K562 (cell line): ENCODE measurements around the gene CRYGA. TPM values are rescaled to one million over a fixed set of nuclear protein-coding genes. Genes with fewer than 3 reads are reported as not detected.

Experiments used
- ATAC-seq: fragments of 200-7000 bp; cut with Tn5 transposase; 3 replicates; pipeline ENCODE4 v1.9.1; 2020; ENCODE audit warnings: moderate library complexity
- BruUV-seq: library from RNA; stranded (reverse); fragments of 400-500 nt; replicated peaks from 2 replicates; lab custom pipeline; 2021; lab: Mats Ljungman, UMichigan
- CTCF ChIA-PET: fragments of 300-600 bp; formaldehyde crosslinking; extraction: SDS; loops from one replicate; lab custom pipeline; 2021; ENCODE audit warnings: low intra/inter-chr PET ratio; lab: Yijun Ruan, JAX
- POLR2A ChIA-PET: fragments of 300-600, 350-650 bp; sonication (Branson Sonifier 250); formaldehyde crosslinking; extraction: SDS; loops from one replicate; lab custom pipeline; 2021; ENCODE audit warnings: antibody characterized with exemption, inconsistent platforms; lab: Yijun Ruan, JAX
- DNase-seq, 4 experiments: peaks; one replicate each; pipeline versions ENCODE4 v3.0.0 to v3.0.0-alpha.2; 2011 to 2018; ENCODE audit warnings: low spot score in 3 of 4, mixed read lengths in 3 of 4; ENCODE audit errors: extremely low read depth in 1 of 4
- FAIRE-seq: peaks from 2 replicates; lab custom pipeline; 2011; peaks lifted over from hg19 to GRCh38; lab: Jason Lieb, UNC
- H2AFZ ChIP-seq: 2 replicates; pipeline ENCODE4 v1.6.0; 2011; ENCODE audit warnings: low read depth, low read length, control low read depth, inconsistent platforms
- H3K27ac ChIP-seq: fragments of 200-600 bp; 3 replicates; pipeline ENCODE4 v1.8.0; 2011; ENCODE audit warnings: low read depth, mild to moderate bottlenecking, control low read depth, inconsistent platforms, low read length, moderate library complexity, mixed read lengths; ENCODE audit errors: extremely low read depth
- H3K27me3 ChIP-seq, 2 experiments: fragments of 300-600 bp in 1 of 2; 2 replicates in 1 of 2; 3 replicates in 1 of 2; pipeline versions ENCODE4 v1.6.0 to v1.8.0; 2011; ENCODE audit warnings: inconsistent platforms in 2 of 2, low read length in 2 of 2, mild to moderate bottlenecking in 1 of 2, mixed read lengths in 1 of 2, moderate library complexity in 1 of 2; ENCODE audit not compliant: control insufficient read depth in 2 of 2, insufficient read depth in 2 of 2
- H3K36me3 ChIP-seq: fragments of 300-600 bp; 3 replicates; pipeline ENCODE4 v1.8.0; 2011; ENCODE audit warnings: mild to moderate bottlenecking, low read length, inconsistent platforms; ENCODE audit not compliant: control insufficient read depth, insufficient read depth
- H3K4me1 ChIP-seq, 2 experiments: fragments of 200-600 bp in 1 of 2; replicated peaks in 1 of 2; 2 replicates in 1 of 2; 3 replicates in 1 of 2; pipeline versions ENCODE4 v1.5.1 to v1.8.0; 2011; ENCODE audit warnings: inconsistent platforms in 2 of 2, low read length in 2 of 2, mild to moderate bottlenecking in 1 of 2, mixed read lengths in 1 of 2, moderate library complexity in 1 of 2; ENCODE audit not compliant: control insufficient read depth in 2 of 2, insufficient read depth in 2 of 2
- H3K4me2 ChIP-seq: 2 replicates; pipeline ENCODE4 v1.6.1; 2011; ENCODE audit warnings: low read length, control low read depth, inconsistent platforms, mixed read lengths; ENCODE audit not compliant: insufficient read depth
- H3K4me3 ChIP-seq: fragments of 200-600 bp; sonication (generic), shearing (Covaris generic); 2 replicates; pipeline ENCODE4 v1.5.1; 2016; ENCODE audit warnings: control low read depth, inconsistent platforms
- H3K79me2 ChIP-seq: fragments of 200-600 bp; 3 replicates; pipeline ENCODE4 v1.8.0; 2011; ENCODE audit warnings: low read length, inconsistent platforms; ENCODE audit not compliant: control insufficient read depth, insufficient read depth
- H3K9ac ChIP-seq, 2 experiments: 2 replicates each; pipeline versions ENCODE4 v1.6.0 to v1.6.1; 2011; ENCODE audit warnings: low read depth in 2 of 2, low read length in 2 of 2, control low read depth in 1 of 2, inconsistent platforms in 1 of 2, mild to moderate bottlenecking in 1 of 2, mixed read lengths in 1 of 2; ENCODE audit not compliant: insufficient read depth in 1 of 2
- H3K9me1 ChIP-seq: one replicate; pipeline ENCODE4 v1.6.0; 2011; ENCODE audit warnings: inconsistent platforms, mild to moderate bottlenecking, low read length, moderate library complexity; ENCODE audit not compliant: control insufficient read depth, insufficient read depth
- H3K9me3 ChIP-seq: replicated peaks from 2 replicates; pipeline ENCODE4 v1.5.1; 2011; ENCODE audit warnings: low read depth, low read length, inconsistent platforms; ENCODE audit not compliant: control insufficient read depth, insufficient read depth
- H4K20me1 ChIP-seq: replicated peaks from 2 replicates; pipeline ENCODE4 v1.6.1; 2011; ENCODE audit warnings: low read length, inconsistent platforms, mixed read lengths; ENCODE audit not compliant: control insufficient read depth, insufficient read depth
- ARID1B ChIP-seq: fragments of 450-650 bp; IDR thresholded peaks from 2 replicates; pipeline ENCODE4 v1.6.1; 2016; ENCODE audit warnings: antibody characterized with exemption, mild to moderate bottlenecking, inconsistent platforms
- ATF7 ChIP-seq: fragments of 450-650 bp; IDR thresholded peaks from 2 replicates; pipeline ENCODE4 v1.7.1; 2014; ENCODE audit warnings: mild to moderate bottlenecking, moderate library complexity
- CBFB ChIP-seq: sonication (generic); formaldehyde crosslinking; IDR thresholded peaks from 2 replicates; pipeline ENCODE4 v1.4.0; 2020; ENCODE audit warnings: mild to moderate bottlenecking, missing genetic modification reagents
- GTF2B ChIP-seq: IDR thresholded peaks from 2 replicates; pipeline ENCODE4 v1.6.1; 2011; ENCODE audit not compliant: insufficient read length; ENCODE audit errors: extremely low read depth
- ZFX ChIP-seq: sonication (generic); formaldehyde crosslinking; IDR thresholded peaks from 2 replicates; pipeline ENCODE4 v1.8.0; 2022; ENCODE audit warnings: mild to moderate bottlenecking, missing genetic modification reagents, moderate library complexity
- ZNF24 ChIP-seq: fragments of 450-650 bp; IDR thresholded peaks from 2 replicates; pipeline ENCODE4 v1.6.1; 2016
- WGBS: fragments of 100-300 bp; shearing (Covaris generic); methylation state at CpG from one replicate; pipeline ENCODE4 v1.1.6; 2016; ENCODE audit warnings: low coverage, mixed read lengths; ENCODE audit not compliant: insufficient coverage; ENCODE audit errors: missing lambda C conversion rate; 5-methylcytosine and 5-hydroxymethylcytosine counted together
- in situ Hi-C: fragments of 300-500 bp; cut with MboI; formaldehyde crosslinking; loops from 4 replicates; pipeline ENCODE4 v1.15.0; 2018; ENCODE audit warnings: inconsistent platforms, mixed read lengths
- intact Hi-C: fragments of 100-400 bp; cut with micrococcal nuclease; formaldehyde crosslinking; loops from 2 replicates; pipeline ENCODE4 v1.14.2; 2022
- polyA plus RNA-seq, 8 experiments: library from polyadenylated mRNA; depleted of rRNA in 4 of 8; stranded (reverse) in 5 of 8; unstranded in 3 of 8; fragments of >200 nt; fragmentation: Nextera tagmentation in 2 of 8; fragmentation: Illumina TruSeq in 1 of 8; extraction: Ambion mirVana in 2 of 8; extraction: Trizol in 1 of 8; gene quantifications; 2 replicates each; pipeline versions ENCODE4 v1.2.1 to v1.2.3, GENCODE V29; 2011 to 2014; ENCODE audit warnings: inconsistent platforms in 1 of 8, missing spikeins in 1 of 8
- total RNA-seq, 7 experiments: library from RNA; depleted of rRNA in 6 of 7; stranded (reverse); fragments of >200 nt in 6 of 7; fragmentation: Illumina TruSeq in 2 of 7; extraction: Trizol in 2 of 7; gene quantifications; 2 replicates each; pipeline versions ENCODE4 v1.2.1 to v1.2.3, GENCODE V29; 2011 to 2021; ENCODE audit warnings: low replicate concordance in 1 of 7

CRYGA gene
- total and polyA plus RNA-seq, 9 of the 15 experiments (the other 6 are each of a cell fraction or from before 2014, with no cell fraction given), result not detected

GRCh38 chr2:208130712-208131110 lies 32.7 kb downstream of the CRYGA start:
- Histone ChIP-seq H3K36me3 (no peaks in the 10 kb centered on the region), H4K20me1 (no peaks in the 10 kb centered on the region), H3K27ac (no peak overlapping the region), H3K4me2 (no peak overlapping the region), H3K4me3 (no peak overlapping the region), H3K4me1 (no peaks in the 10 kb centered on the region; a peak in 1 of 5 replicates), H3K9ac (no peak overlapping the region), H3K27me3 (no peaks in the 10 kb centered on the region; a peak in 1 of 5 replicates), H3K9me3 (no peaks in the 10 kb centered on the region), H3K9me1 (no peaks in the 10 kb centered on the region), H2AFZ (no peak overlapping the region), H3K79me2 (no peaks in the 10 kb centered on the region)
- FAIRE-seq (no peak), DNase-seq (no peak), ATAC-seq (no peak)
- in situ Hi-C loops (no loop called here), intact Hi-C loops (no loop called here)
- ChIA-PET POLR2A (no interaction called here), CTCF (no interaction called here)
- TF ChIP-seq ZNF24 (no peak), GTF2B (no peak)
- BruUV-seq, result no TSS peak
- WGBS, result 50% methylated on average over 6 of the region's 6 CpGs

GRCh38 chr2:208129744-208130711 lies 33.4 kb downstream of the CRYGA start, which contains the start of gene CRYGC:
TSS of gene CRYGC (minus strand) at chr2:208129828. CDS start at chr2:208129792, 36 bp downstream.
- Histone ChIP-seq H4K20me1 (no peaks in the 10 kb centered on the region), H2AFZ (no peak within 1 kb of the TSS), H3K9me3 (no peaks in the 10 kb centered on the region), H3K4me1 (no peaks in the 10 kb centered on the region; a peak in 1 of 5 replicates), H3K4me3 (no peak within 1 kb of the TSS), H3K27ac (no peak within 1 kb of the TSS), H3K9ac (no peak within 1 kb of the TSS), H3K4me2 (no peak within 1 kb of the TSS), H3K36me3 (no peaks in the 10 kb centered on the region), H3K9me1 (no peaks in the 10 kb centered on the region), H3K79me2 (no peaks in the 10 kb centered on the region), H3K27me3 (no peaks in the 10 kb centered on the region; a peak in 1 of 5 replicates)
- ChIA-PET POLR2A (no interaction called here), CTCF (no interaction called here)
- intact Hi-C loops, result no loop called here
- ATAC-seq, result no peak
- no TSS peak for BruUV-seq
- no peak for FAIRE-seq
- WGBS, result 43% methylated on average over 18 of the region's 19 CpGs
- in situ Hi-C loops, result no loop called here
- DNase-seq, result no peak
- no peak for TF ChIP-seq ARID1B
- no peak for TF ChIP-seq ZFX (CRISPR knock-in tag)
- no peak for TF ChIP-seq CBFB (CRISPR knock-in tag)
- TF ChIP-seq ATF7, result no peak
